ENCODE results near the gene GNAS-AS1. TPM values are rescaled to one million over a fixed set of nuclear protein-coding genes. Genes with fewer than 3 reads are reported as not detected.

GNAS-AS1 gene
- total RNA-seq, 2 donors from 2014 or later: not detected

DNA sequence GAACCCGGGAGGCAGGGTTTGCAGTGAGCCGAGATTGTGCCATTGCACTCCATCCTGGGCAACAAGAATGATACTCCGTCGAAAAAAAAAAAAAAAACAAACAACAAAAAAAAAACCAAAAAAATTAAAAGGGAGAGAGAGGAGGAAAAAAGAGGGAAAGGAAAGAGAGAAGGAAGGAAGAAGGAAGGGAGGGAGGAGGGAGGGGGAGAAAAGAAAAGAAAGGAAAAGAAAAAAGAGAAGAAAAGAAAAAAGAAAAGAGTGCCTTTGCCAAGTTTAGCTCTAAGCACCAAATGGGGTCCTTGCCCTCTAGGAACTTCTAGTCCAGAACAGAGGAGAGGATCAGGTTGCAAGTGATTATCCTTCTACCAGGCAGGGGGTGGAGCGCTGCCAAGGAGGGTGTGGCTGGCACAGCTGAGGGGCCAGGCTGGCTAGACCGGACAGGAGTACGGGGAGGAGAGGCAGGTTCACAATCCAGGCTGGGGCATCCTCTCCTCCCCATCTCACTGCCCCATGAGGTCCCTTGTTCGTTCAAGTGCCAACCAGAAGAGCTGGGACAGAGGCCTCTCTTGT is 20.9 kb upstream of the GNAS-AS1 start:
- Histone ChIP-seq H3K36me3 (no peaks in the 10 kb centered on the region), H3K4me3 (no peak overlapping the region), H3K27me3 (no peaks in the 10 kb centered on the region), H3K9me3 (no peaks in the 10 kb centered on the region), H3K27ac (no peak overlapping the region), H3K4me1 (no peaks in the 10 kb centered on the region)
- no peak for DNase-seq (ENCODE audit: low spot score)
- TF ChIP-seq, protein P1, sequence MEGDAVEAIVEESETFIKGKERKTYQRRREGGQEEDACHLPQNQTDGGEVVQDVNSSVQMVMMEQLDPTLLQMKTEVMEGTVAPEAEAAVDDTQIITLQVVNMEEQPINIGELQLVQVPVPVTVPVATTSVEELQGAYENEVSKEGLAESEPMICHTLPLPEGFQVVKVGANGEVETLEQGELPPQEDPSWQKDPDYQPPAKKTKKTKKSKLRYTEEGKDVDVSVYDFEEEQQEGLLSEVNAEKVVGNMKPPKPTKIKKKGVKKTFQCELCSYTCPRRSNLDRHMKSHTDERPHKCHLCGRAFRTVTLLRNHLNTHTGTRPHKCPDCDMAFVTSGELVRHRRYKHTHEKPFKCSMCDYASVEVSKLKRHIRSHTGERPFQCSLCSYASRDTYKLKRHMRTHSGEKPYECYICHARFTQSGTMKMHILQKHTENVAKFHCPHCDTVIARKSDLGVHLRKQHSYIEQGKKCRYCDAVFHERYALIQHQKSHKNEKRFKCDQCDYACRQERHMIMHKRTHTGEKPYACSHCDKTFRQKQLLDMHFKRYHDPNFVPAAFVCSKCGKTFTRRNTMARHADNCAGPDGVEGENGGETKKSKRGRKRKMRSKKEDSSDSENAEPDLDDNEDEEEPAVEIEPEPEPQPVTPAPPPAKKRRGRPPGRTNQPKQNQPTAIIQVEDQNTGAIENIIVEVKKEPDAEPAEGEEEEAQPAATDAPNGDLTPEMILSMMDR (IDR thresholded peaks at IDR 0.05): no peak

- Histone ChIP-seq H3K27ac (no peak overlapping the region), H3K27me3 (no peaks in the 10 kb centered on the region), H3K36me3 (no peaks in the 10 kb centered on the region), H3K4me1 (no peaks in the 10 kb centered on the region), H3K9me3 (no peaks in the 10 kb centered on the region), H3K4me3 (no peak overlapping the region)
- TF ChIP-seq, protein P1 (IDR thresholded peaks at IDR 0.05): peak; percentile 74 to 93
- peak; percentile 73 for DNase-seq (ENCODE audit: low spot score)
Observed at GRCh38 chr20:58870293-58871014, 19.8 kb upstream of the GNAS-AS1 start.

- Histone ChIP-seq H3K9me3 (no peaks in the 10 kb centered on the region), H3K27ac (no peak overlapping the region), H3K36me3 (no peaks in the 10 kb centered on the region), H3K27me3 (no peaks in the 10 kb centered on the region), H3K4me1 (no peaks in the 10 kb centered on the region), H3K4me3 (no peak overlapping the region)
- TF ChIP-seq, protein P1 (IDR thresholded peaks at IDR 0.05): no peak
- no peak for DNase-seq (ENCODE audit: low spot score)
Observed at GRCh38 chr20:58869662-58870227, 19.0 kb upstream of the GNAS-AS1 start.

DNA sequence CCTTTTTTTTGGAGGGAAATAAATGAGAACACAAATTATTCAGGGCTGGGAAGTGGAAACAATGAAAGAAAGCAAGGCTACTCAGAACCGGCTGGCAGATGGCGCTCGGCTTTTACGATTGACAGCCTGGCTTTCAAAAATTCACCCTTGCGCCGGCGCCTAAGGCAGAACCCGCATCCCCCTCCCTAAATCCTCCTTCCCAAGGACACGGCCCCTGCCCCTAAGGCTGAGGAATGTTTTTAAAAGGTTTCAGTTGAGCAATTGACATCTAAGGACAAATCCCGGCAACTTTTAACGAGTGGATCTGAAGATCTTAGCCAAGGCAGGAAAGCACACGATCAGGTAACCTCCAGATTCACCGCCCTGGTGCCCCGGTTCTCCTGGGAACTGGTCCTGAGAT is 18.1 kb upstream of the GNAS-AS1 start:
- Histone ChIP-seq H3K4me1 (no peaks in the 10 kb centered on the region), H3K4me3 (no peak overlapping the region)
- DNase-seq (ENCODE audit: low spot score): no peak

DNA sequence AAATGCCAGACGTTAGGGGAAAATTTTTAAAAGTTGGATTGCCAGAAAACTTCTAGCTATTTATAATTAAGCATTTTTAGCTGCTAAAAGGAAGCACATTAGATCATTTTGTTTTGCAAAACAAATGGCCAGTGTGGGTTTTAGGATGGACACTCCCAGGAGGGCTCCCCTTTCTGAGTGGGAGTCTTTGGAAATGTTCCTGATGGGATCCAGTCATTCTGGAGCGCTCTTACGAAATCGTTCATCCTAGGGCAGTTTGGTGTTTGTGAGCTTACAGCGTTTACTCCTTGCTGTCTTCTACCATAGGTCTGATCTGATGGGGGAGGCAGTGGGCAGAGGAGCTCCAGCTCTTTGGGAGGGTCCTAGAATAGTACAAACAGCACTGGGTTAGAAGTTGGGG is 16.5 kb upstream of the GNAS-AS1 start:
- Histone ChIP-seq H3K9me3 (no peaks in the 10 kb centered on the region), H3K27me3 (no peaks in the 10 kb centered on the region), H3K36me3 (no peaks in the 10 kb centered on the region), H3K4me3 (no peak overlapping the region), H3K27ac (no peak overlapping the region), H3K4me1 (no peaks in the 10 kb centered on the region)
- DNase-seq (ENCODE audit: low spot score): no peak
- TF ChIP-seq, protein P1 (IDR thresholded peaks at IDR 0.05): no peak

More for the DNA sequence above, 18.1 kb upstream of the GNAS-AS1 start:
- H3K36me3 ChIP-seq: no peaks in the 10 kb centered on the region
- TF ChIP-seq, protein P1 (IDR thresholded peaks at IDR 0.05): peak in 1 of 2 donors; percentile 39
- no peak overlapping the region for H3K27ac ChIP-seq
- H3K9me3 ChIP-seq: no peaks in the 10 kb centered on the region
- H3K27me3 ChIP-seq: no peaks in the 10 kb centered on the region
